ENCODE results near the gene TRIM63. TPM values are rescaled to one million over a fixed set of nuclear protein-coding genes. Genes with fewer than 3 reads are reported as not detected.

Gene TRIM63
- total RNA-seq, 1 experiment from 2014 or later = not detected

DNA sequence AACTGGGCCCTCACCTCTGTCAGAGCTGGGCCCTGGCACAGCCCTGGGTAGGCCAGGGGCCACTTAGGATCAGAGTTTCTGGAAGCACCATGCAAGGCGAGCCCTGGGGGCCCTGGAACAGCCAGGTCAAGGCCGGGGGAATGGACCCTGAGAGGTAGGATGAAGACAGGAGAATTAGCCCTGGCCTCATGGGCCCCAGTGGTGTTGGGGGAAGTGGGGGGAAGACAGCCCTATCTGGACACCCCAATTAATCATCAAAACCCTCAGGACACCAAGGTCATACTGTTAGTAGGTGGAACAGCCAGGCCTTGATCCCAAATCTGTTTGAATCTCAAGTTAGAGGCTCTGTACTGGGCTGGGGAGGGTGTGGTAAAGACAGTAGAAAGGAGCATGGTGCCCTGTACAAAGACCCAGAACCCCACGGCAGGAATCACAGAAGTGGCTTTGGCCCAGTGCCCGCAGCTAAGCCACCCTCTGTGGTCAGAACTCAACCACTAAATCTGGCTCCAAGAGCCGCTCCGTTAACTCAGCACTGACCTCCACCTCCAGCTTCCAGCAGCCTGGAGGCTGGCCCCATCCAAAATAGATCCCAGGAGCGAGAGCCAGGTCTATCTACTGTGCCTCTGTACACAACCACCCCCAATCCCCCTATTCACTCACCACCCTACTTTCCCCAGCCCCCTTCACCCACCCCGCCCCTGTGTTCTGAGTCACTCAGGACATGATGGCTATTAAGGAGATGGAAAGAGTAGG, 14.0 kb upstream of the TRIM63 start:
- Mint-ChIP-seq H3K36me3 (no peaks in the 10 kb centered on the region), H3K4me1 (peaks cover 14% of the 10 kb centered on the region), H3K27ac (no peak overlapping the region), H3K4me3 (no peak overlapping the region), H3K27me3 (ENCODE audit: low read depth) (peaks cover 3% of the 10 kb centered on the region), H3K9me3 (no peaks in the 10 kb centered on the region)
- CTCF ChIA-PET = interaction anchor here (1.3 to 1.9 kb wide), 3 partner anchors 23 to 64 kb away, joined by 4 read pairs; no protein-coding TSS in a partner anchor
- no peak for DNase-seq (ENCODE audit: low spot score)
- ATAC-seq = no peak
- TF ChIP-seq, protein P1, sequence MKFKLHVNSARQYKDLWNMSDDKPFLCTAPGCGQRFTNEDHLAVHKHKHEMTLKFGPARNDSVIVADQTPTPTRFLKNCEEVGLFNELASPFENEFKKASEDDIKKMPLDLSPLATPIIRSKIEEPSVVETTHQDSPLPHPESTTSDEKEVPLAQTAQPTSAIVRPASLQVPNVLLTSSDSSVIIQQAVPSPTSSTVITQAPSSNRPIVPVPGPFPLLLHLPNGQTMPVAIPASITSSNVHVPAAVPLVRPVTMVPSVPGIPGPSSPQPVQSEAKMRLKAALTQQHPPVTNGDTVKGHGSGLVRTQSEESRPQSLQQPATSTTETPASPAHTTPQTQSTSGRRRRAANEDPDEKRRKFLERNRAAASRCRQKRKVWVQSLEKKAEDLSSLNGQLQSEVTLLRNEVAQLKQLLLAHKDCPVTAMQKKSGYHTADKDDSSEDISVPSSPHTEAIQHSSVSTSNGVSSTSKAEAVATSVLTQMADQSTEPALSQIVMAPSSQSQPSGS (CRISPR knock-in tag; IDR thresholded peaks at IDR 0.05; ENCODE audit: borderline replicate concordance, low read depth) = no peak
- TF ChIP-seq OVOL2 (CRISPR knock-in tag; IDR thresholded peaks at IDR 0.05; ENCODE audit: borderline replicate concordance) (no peak), ZNF425 (CRISPR knock-in tag; conservative IDR thresholded peaks at IDR 0.05) (no peak), ZNF512 (CRISPR knock-in tag; IDR thresholded peaks at IDR 0.05; ENCODE audit: borderline replicate concordance) (no peak), TEAD1 (CRISPR knock-in tag; IDR thresholded peaks at IDR 0.05) (no peak), MXD4 (CRISPR knock-in tag; IDR thresholded peaks at IDR 0.05; ENCODE audit: borderline replicate concordance) (no peak), CTCF (IDR thresholded peaks at IDR 0.05) (no peak), ZNF317 (CRISPR knock-in tag; IDR thresholded peaks at IDR 0.05; ENCODE audit: borderline replicate concordance, low read depth) (no peak), RELA (CRISPR knock-in tag; IDR thresholded peaks at IDR 0.05; ENCODE audit: borderline replicate concordance) (no peak)
- TF ChIP-seq, protein P2, sequence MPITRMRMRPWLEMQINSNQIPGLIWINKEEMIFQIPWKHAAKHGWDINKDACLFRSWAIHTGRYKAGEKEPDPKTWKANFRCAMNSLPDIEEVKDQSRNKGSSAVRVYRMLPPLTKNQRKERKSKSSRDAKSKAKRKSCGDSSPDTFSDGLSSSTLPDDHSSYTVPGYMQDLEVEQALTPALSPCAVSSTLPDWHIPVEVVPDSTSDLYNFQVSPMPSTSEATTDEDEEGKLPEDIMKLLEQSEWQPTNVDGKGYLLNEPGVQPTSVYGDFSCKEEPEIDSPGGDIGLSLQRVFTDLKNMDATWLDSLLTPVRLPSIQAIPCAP (CRISPR knock-in tag; IDR thresholded peaks at IDR 0.05) = no peak
- POLR2A ChIA-PET = no interaction called here

DNA sequence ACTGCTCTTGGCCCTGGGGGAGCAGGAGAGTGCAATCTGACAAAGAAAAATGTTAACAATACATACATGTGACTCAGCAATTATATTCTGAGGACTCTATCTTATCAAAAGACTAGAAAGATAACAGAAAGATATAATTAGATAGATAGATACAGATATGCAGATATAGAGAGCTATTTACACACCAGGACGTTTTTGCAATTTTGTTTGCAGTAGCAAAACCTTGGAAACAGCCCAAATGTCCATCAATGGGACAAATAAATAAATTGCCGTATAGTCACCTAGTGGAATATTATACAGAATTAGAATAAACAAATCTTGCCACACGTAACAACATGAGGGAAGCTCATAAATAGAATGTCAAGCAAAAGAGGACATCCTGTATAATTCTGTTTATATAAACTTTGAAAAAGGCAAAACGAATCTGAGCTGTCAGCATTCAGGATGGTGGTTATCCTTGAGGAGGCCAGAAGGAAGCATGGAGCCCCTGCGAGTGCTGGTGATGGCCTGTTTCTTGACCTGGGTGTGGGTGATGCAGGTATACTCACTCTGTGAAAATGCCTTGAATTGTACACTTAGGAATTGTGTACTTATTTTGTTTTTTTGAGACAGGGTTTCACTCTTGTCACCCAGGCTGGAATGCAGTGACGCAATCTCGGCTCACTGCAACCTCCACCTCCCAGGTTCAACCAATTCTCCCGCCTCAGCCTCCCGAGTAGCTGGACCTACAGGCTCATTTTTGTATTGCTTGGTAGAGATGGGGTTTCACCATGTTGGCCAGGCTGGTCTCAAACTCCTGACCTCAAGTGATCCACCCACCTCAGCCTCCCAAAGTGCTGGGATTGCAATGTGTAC, 12.8 kb upstream of the TRIM63 start:
- Mint-ChIP-seq H3K27me3 (ENCODE audit: low read depth) (peaks cover 3% of the 10 kb centered on the region), H3K4me1 (peaks cover 14% of the 10 kb centered on the region), H3K9me3 (no peaks in the 10 kb centered on the region), H3K4me3 (no peak overlapping the region), H3K27ac (no peak overlapping the region), H3K36me3 (no peaks in the 10 kb centered on the region)
- ChIA-PET CTCF (interaction anchor here (1.4 to 1.9 kb wide), 2 partner anchors 44 to 65 kb away, joined by 4 read pairs; no protein-coding TSS in a partner anchor), POLR2A (no interaction called here)
- ATAC-seq = no peak
- no peak for DNase-seq (ENCODE audit: low spot score)
- TF ChIP-seq ZBTB21 (CRISPR knock-in tag; IDR thresholded peaks at IDR 0.05; ENCODE audit: borderline replicate concordance) = no peak
- TF ChIP-seq, protein P3, sequence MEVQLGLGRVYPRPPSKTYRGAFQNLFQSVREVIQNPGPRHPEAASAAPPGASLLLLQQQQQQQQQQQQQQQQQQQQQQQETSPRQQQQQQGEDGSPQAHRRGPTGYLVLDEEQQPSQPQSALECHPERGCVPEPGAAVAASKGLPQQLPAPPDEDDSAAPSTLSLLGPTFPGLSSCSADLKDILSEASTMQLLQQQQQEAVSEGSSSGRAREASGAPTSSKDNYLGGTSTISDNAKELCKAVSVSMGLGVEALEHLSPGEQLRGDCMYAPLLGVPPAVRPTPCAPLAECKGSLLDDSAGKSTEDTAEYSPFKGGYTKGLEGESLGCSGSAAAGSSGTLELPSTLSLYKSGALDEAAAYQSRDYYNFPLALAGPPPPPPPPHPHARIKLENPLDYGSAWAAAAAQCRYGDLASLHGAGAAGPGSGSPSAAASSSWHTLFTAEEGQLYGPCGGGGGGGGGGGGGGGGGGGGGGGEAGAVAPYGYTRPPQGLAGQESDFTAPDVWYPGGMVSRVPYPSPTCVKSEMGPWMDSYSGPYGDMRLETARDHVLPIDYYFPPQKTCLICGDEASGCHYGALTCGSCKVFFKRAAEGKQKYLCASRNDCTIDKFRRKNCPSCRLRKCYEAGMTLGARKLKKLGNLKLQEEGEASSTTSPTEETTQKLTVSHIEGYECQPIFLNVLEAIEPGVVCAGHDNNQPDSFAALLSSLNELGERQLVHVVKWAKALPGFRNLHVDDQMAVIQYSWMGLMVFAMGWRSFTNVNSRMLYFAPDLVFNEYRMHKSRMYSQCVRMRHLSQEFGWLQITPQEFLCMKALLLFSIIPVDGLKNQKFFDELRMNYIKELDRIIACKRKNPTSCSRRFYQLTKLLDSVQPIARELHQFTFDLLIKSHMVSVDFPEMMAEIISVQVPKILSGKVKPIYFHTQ (CRISPR knock-in tag; IDR thresholded peaks at IDR 0.05) = no peak
- no peak for TF ChIP-seq SP1 (CRISPR knock-in tag; conservative IDR thresholded peaks at IDR 0.05)
- TF ChIP-seq HMGA2 (CRISPR knock-in tag; IDR thresholded peaks at IDR 0.05) = no peak
- no peak for TF ChIP-seq EMX1 (CRISPR knock-in tag; IDR thresholded peaks at IDR 0.05)
- no peak for TF ChIP-seq STAT6 (CRISPR knock-in tag; conservative IDR thresholded peaks at IDR 0.05; ENCODE audit: low read depth)
- TF ChIP-seq FOXJ3 (CRISPR knock-in tag; IDR thresholded peaks at IDR 0.05; ENCODE audit: borderline replicate concordance) = no peak
